ENCODE results near the gene PPCDC.

DNA sequence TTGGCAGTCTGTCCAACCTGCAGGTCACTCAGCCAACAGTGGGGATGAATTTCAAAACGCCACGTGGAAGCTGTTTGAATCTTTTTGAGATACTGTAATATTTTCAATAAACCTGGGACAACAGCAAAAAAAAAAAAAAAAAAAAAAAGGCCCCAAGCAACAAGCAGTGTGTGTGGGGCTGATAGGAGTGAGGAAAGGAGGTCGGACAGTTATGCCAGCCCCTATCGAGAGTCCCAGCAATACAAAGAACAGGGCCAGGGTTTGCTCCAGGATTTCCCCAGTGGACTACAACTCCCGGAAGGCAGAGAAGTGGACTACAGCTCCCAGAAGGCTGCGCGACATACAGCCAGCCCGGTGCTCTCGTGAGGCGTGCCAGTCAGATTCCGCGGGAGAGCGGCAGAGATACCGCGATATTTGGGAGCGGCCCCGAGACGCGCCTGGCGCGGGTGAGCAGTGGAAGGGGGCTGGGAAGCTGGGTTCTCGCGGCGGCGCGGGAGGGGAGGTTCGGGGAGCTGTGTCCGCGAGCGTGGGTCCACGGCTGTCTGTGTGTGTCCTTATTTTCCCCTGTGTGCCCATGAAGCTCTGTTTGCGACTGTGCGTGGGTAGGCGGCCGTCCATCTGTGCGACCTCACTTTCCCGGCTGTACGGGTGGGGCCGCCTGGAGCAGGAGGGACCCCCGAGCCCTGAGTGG lies at the start of gene PPCDC:
- peak in 1 of 2 donors; percentile 59 for TF ChIP-seq POLR2A (IDR thresholded peaks at IDR 0.05)
- TF ChIP-seq, protein P1, sequence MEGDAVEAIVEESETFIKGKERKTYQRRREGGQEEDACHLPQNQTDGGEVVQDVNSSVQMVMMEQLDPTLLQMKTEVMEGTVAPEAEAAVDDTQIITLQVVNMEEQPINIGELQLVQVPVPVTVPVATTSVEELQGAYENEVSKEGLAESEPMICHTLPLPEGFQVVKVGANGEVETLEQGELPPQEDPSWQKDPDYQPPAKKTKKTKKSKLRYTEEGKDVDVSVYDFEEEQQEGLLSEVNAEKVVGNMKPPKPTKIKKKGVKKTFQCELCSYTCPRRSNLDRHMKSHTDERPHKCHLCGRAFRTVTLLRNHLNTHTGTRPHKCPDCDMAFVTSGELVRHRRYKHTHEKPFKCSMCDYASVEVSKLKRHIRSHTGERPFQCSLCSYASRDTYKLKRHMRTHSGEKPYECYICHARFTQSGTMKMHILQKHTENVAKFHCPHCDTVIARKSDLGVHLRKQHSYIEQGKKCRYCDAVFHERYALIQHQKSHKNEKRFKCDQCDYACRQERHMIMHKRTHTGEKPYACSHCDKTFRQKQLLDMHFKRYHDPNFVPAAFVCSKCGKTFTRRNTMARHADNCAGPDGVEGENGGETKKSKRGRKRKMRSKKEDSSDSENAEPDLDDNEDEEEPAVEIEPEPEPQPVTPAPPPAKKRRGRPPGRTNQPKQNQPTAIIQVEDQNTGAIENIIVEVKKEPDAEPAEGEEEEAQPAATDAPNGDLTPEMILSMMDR (IDR thresholded peaks at IDR 0.05), result no peak
- peak in 1 of 3 donors; percentile 81 for TF ChIP-seq POLR2AphosphoS5 (IDR thresholded peaks at IDR 0.05)
